HepG2 (cell line): ENCODE measurements around the gene COQ3. TPM values are rescaled to one million over a fixed set of nuclear protein-coding genes. Genes with fewer than 3 reads are reported as not detected.

Experiments
- CEBPB ChIP-seq: IDR thresholded peaks from 2 replicates; pipeline ENCODE4 v1.6.1; 2011; ENCODE audit warnings: low read depth, low read length, improper control_type of control experiment, borderline replicate concordance
- FOSL1 ChIP-seq: sonication (generic); formaldehyde crosslinking; IDR thresholded peaks from 2 replicates; pipeline ENCODE4 v1.9.0; 2021; ENCODE audit warnings: missing genetic modification reagents, borderline replicate concordance
- KLF16 ChIP-seq, 2 experiments: sonication (generic) in 1 of 2; formaldehyde crosslinking in 1 of 2; IDR thresholded peaks; 2 replicates each; pipeline versions ENCODE4 v1.6.1 to v1.8.0; 2016 to 2023; ENCODE audit warnings: missing genetic modification reagents in 2 of 2, missing compliant biosample characterization in 1 of 2
- MTF1 ChIP-seq: sonication (generic); formaldehyde crosslinking; IDR thresholded peaks from 2 replicates; pipeline ENCODE4 v1.5.0; 2020; ENCODE audit warnings: missing genetic modification reagents
- PITX1 ChIP-seq: sonication (generic); formaldehyde crosslinking; IDR thresholded peaks from 2 replicates; pipeline ENCODE4 v1.5.1; 2020; ENCODE audit warnings: mild to moderate bottlenecking, missing genetic modification reagents
- ZNF260 ChIP-seq: sonication (generic); formaldehyde crosslinking; IDR thresholded peaks from 2 replicates; pipeline ENCODE4 v1.4.0; 2020; ENCODE audit warnings: missing genetic modification reagents, low read depth, mild to moderate bottlenecking, borderline replicate concordance
- ZNF326 ChIP-seq: sonication (generic); formaldehyde crosslinking; IDR thresholded peaks from 2 replicates; pipeline ENCODE4 v1.4.0; 2020; ENCODE audit warnings: missing genetic modification reagents, borderline replicate concordance
- ZNF446 ChIP-seq: sonication (generic); formaldehyde crosslinking; IDR thresholded peaks from 2 replicates; pipeline ENCODE4 v1.5.0; 2020; ENCODE audit warnings: mild to moderate bottlenecking, missing genetic modification reagents
- ZNF543 ChIP-seq: sonication (generic); formaldehyde crosslinking; IDR thresholded peaks from 2 replicates; pipeline ENCODE4 v1.4.0; 2020; ENCODE audit warnings: mild to moderate bottlenecking, missing genetic modification reagents
- ZNF670 ChIP-seq: sonication (generic); formaldehyde crosslinking; IDR thresholded peaks from 2 replicates; pipeline ENCODE4 v1.8.0; 2022; ENCODE audit warnings: mild to moderate bottlenecking, missing genetic modification reagents, borderline replicate concordance
- ZNF780A ChIP-seq: sonication (generic); formaldehyde crosslinking; IDR thresholded peaks from 2 replicates; pipeline ENCODE4 v1.8.0; 2022; ENCODE audit warnings: mild to moderate bottlenecking, missing genetic modification reagents, moderate library complexity
- polyA plus RNA-seq, 8 experiments: library from polyadenylated mRNA; depleted of rRNA in 3 of 8; stranded (reverse) in 7 of 8; unstranded in 1 of 8; fragments of >200 nt; fragmentation: Illumina TruSeq in 4 of 8; extraction: Trizol in 4 of 8; gene quantifications; 2 replicates each; pipeline versions ENCODE4 v1.2.1 to v1.2.3, GENCODE V29; 2011 to 2016; ENCODE audit warnings: low read depth in 4 of 8, missing spikeins in 1 of 8, mixed read lengths in 1 of 8; ENCODE audit not compliant: insufficient read depth in 1 of 8
- total RNA-seq, 5 experiments: library from RNA; depleted of rRNA; stranded (reverse); fragments of >200 nt; fragmentation: Illumina TruSeq; extraction: Trizol; gene quantifications; 2 replicates each; pipeline ENCODE4 v1.2.3, GENCODE V29; 2016; ENCODE audit warnings: low read depth in 1 of 5
- TF ChIP-seq, protein P1 (sequence below): sonication (generic); formaldehyde crosslinking; IDR thresholded peaks from 2 replicates; pipeline ENCODE4 v1.8.0; 2022; ENCODE audit warnings: missing genetic modification reagents, mild to moderate bottlenecking, moderate library complexity, borderline replicate concordance
- TF ChIP-seq, protein P2 (sequence below): IDR thresholded peaks from 2 replicates; pipeline ENCODE4 v1.4.0; 2020; ENCODE audit warnings: mild to moderate bottlenecking, missing genetic modification reagents
- TF ChIP-seq, protein P3 (sequence below): sonication (generic); formaldehyde crosslinking; IDR thresholded peaks from 2 replicates; pipeline ENCODE4 v1.4.0; 2020; ENCODE audit warnings: mild to moderate bottlenecking, missing genetic modification reagents
- TF ChIP-seq, protein P4 (sequence below): sonication (generic); formaldehyde crosslinking; IDR thresholded peaks from 2 replicates; pipeline ENCODE4 v1.8.0; 2023; ENCODE audit warnings: mild to moderate bottlenecking, missing genetic modification reagents
- TF ChIP-seq, protein P5 (sequence below): sonication (generic); formaldehyde crosslinking; IDR thresholded peaks from 2 replicates; pipeline ENCODE4 v1.8.0; 2022; ENCODE audit warnings: mild to moderate bottlenecking, missing genetic modification reagents, moderate library complexity
- TF ChIP-seq, protein P6 (sequence below): sonication (generic); formaldehyde crosslinking; IDR thresholded peaks from 2 replicates; pipeline ENCODE4 v1.5.0; 2020; ENCODE audit warnings: missing genetic modification reagents, mild to moderate bottlenecking, borderline replicate concordance
- TF ChIP-seq, protein P7 (sequence below): sonication (generic); formaldehyde crosslinking; IDR thresholded peaks from 2 replicates; pipeline ENCODE4 v1.5.1; 2020; ENCODE audit warnings: mild to moderate bottlenecking, moderate library complexity, missing genetic modification reagents

The COQ3 gene
- total and polyA plus RNA-seq, 2 of the 13 experiments (the other 11 are each of a cell fraction or from before 2014, with no cell fraction given): 5.3 to 20.5 TPM

DNA sequence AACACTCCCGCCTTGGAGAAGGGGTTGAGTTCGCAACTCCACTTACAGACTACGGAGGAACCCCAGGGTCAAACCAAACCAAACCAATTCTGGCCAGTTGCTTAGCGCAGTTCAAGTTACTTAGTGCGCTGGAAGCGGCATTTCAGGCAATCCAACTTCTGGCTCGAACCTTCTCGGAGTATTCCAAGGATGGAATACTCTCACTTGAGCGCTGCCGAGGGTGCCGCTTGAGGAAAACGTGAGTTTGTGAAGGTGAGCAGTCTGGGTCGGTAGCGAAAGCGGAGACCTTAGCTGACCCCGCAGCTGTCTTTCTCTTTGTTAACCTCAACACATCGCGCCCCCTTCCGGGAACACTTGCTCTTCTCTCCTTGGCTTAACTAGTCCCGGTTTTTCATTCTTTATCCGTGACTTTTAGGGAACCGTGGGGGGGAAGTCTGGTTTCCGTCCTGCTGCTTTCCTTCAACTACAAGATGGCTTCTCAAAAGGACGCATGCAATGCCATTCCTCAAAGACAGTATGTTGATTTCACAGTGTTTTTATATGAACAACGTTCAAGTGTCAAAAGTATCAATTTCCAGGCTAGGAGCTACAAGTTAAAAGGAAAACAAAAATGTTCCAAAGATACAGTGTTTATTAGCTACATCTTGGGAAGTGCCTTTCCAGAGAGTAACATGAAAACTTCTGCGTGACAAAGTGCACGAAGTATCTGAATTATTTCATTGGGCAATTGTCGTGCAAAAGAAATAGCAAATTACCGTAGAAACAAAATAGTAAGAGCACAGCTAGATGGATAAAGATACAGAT lies 31.9 kb upstream of the COQ3 start (continued):
- TF ChIP-seq, protein P1, sequence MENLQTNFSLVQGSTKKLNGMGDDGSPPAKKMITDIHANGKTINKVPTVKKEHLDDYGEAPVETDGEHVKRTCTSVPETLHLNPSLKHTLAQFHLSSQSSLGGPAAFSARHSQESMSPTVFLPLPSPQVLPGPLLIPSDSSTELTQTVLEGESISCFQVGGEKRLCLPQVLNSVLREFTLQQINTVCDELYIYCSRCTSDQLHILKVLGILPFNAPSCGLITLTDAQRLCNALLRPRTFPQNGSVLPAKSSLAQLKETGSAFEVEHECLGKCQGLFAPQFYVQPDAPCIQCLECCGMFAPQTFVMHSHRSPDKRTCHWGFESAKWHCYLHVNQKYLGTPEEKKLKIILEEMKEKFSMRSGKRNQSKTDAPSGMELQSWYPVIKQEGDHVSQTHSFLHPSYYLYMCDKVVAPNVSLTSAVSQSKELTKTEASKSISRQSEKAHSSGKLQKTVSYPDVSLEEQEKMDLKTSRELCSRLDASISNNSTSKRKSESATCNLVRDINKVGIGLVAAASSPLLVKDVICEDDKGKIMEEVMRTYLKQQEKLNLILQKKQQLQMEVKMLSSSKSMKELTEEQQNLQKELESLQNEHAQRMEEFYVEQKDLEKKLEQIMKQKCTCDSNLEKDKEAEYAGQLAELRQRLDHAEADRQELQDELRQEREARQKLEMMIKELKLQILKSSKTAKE (CRISPR knock-in tag): no peak
- TF ChIP-seq, protein P2, sequence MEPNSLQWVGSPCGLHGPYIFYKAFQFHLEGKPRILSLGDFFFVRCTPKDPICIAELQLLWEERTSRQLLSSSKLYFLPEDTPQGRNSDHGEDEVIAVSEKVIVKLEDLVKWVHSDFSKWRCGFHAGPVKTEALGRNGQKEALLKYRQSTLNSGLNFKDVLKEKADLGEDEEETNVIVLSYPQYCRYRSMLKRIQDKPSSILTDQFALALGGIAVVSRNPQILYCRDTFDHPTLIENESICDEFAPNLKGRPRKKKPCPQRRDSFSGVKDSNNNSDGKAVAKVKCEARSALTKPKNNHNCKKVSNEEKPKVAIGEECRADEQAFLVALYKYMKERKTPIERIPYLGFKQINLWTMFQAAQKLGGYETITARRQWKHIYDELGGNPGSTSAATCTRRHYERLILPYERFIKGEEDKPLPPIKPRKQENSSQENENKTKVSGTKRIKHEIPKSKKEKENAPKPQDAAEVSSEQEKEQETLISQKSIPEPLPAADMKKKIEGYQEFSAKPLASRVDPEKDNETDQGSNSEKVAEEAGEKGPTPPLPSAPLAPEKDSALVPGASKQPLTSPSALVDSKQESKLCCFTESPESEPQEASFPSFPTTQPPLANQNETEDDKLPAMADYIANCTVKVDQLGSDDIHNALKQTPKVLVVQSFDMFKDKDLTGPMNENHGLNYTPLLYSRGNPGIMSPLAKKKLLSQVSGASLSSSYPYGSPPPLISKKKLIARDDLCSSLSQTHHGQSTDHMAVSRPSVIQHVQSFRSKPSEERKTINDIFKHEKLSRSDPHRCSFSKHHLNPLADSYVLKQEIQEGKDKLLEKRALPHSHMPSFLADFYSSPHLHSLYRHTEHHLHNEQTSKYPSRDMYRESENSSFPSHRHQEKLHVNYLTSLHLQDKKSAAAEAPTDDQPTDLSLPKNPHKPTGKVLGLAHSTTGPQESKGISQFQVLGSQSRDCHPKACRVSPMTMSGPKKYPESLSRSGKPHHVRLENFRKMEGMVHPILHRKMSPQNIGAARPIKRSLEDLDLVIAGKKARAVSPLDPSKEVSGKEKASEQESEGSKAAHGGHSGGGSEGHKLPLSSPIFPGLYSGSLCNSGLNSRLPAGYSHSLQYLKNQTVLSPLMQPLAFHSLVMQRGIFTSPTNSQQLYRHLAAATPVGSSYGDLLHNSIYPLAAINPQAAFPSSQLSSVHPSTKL (CRISPR knock-in tag): peak; percentile 39
- TF ChIP-seq ZNF326 (CRISPR knock-in tag) (no peak), ZNF260 (CRISPR knock-in tag) (no peak), ZNF446 (CRISPR knock-in tag) (no peak), ZNF780A (CRISPR knock-in tag) (no peak), CEBPB (no peak), KLF16 (CRISPR knock-in tag; IDR thresholded peaks at IDR 0.05) (no peak), PITX1 (CRISPR knock-in tag) (no peak; the same call in 1 of the 2 replicates), ZNF670 (CRISPR knock-in tag) (no peak), FOSL1 (no peak), MTF1 (CRISPR knock-in tag) (no peak), ZNF543 (no peak)
- TF ChIP-seq, protein P3, sequence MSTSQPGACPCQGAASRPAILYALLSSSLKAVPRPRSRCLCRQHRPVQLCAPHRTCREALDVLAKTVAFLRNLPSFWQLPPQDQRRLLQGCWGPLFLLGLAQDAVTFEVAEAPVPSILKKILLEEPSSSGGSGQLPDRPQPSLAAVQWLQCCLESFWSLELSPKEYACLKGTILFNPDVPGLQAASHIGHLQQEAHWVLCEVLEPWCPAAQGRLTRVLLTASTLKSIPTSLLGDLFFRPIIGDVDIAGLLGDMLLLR (CRISPR knock-in tag): no peak
- TF ChIP-seq, protein P4, sequence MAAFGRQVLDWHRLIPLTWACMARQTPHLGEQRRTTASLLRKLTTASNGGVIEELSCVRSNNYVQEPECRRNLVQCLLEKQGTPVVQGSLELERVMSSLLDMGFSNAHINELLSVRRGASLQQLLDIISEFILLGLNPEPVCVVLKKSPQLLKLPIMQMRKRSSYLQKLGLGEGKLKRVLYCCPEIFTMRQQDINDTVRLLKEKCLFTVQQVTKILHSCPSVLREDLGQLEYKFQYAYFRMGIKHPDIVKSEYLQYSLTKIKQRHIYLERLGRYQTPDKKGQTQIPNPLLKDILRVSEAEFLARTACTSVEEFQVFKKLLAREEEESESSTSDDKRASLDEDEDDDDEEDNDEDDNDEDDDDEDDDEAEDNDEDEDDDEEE (CRISPR knock-in tag): no peak
- TF ChIP-seq, protein P5, sequence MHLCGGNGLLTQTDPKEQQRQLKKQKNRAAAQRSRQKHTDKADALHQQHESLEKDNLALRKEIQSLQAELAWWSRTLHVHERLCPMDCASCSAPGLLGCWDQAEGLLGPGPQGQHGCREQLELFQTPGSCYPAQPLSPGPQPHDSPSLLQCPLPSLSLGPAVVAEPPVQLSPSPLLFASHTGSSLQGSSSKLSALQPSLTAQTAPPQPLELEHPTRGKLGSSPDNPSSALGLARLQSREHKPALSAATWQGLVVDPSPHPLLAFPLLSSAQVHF (CRISPR knock-in tag): no peak
- TF ChIP-seq, protein P6, sequence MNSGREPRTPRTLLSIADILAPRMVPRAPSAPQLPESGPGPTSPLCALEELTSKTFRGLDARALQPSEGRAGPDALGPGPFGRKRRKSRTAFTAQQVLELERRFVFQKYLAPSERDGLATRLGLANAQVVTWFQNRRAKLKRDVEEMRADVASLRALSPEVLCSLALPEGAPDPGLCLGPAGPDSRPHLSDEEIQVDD (CRISPR knock-in tag): no peak
- TF ChIP-seq, protein P7, sequence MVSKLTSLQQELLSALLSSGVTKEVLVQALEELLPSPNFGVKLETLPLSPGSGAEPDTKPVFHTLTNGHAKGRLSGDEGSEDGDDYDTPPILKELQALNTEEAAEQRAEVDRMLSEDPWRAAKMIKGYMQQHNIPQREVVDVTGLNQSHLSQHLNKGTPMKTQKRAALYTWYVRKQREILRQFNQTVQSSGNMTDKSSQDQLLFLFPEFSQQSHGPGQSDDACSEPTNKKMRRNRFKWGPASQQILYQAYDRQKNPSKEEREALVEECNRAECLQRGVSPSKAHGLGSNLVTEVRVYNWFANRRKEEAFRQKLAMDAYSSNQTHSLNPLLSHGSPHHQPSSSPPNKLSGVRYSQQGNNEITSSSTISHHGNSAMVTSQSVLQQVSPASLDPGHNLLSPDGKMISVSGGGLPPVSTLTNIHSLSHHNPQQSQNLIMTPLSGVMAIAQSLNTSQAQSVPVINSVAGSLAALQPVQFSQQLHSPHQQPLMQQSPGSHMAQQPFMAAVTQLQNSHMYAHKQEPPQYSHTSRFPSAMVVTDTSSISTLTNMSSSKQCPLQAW (CRISPR knock-in tag): no peak; the same call in 1 of the 2 replicates
